Measurements from ENCODE around the gene GALNS. TPM values are rescaled to one million over a fixed set of nuclear protein-coding genes. Genes with fewer than 3 reads are reported as not detected.
A peak's percentile ranks its signal among the peaks of the same experiment; 100 is the strongest.

GALNS gene
- total and polyA plus RNA-seq, 9 donors = 9.8 to 28.5 (median 20.6) TPM

GRCh38 chr16:88810912-88811768 is 45.6 kb downstream of the GALNS start:
- 1% methylated on average over 65 of the region's 65 CpGs for WGBS (ENCODE audit: insufficient coverage)
- peaks cover 62% of the 10 kb centered on the region for H3K4me1 ChIP-seq (ENCODE audit: control insufficient read depth, insufficient read depth, low read length)
- H3K4me3 ChIP-seq (ENCODE audit: low read length) = peak overlapping the region; percentile 68
- no peaks in the 10 kb centered on the region for H3K9me3 ChIP-seq (replicated peaks; ENCODE audit: control insufficient read depth, low read depth, low read length)
- no peaks in the 10 kb centered on the region for H3K27me3 ChIP-seq (ENCODE audit: control insufficient read depth, insufficient read depth, low read length)
- H3K27ac ChIP-seq (ENCODE audit: low read length) = peak overlapping the region; percentile 90
- peak; percentile 95 for DNase-seq
- peaks cover 30% of the 10 kb centered on the region for H3K36me3 ChIP-seq (ENCODE audit: control insufficient read depth, insufficient read depth, low read length)

GRCh38 chr16:88810166-88810911 is 46.4 kb downstream of the GALNS start:
- no peaks in the 10 kb centered on the region for H3K27me3 ChIP-seq (ENCODE audit: control insufficient read depth, insufficient read depth, low read length)
- peak overlapping the region; percentile 78 for H3K27ac ChIP-seq (ENCODE audit: low read length)
- peaks cover 58% of the 10 kb centered on the region for H3K4me1 ChIP-seq (ENCODE audit: control insufficient read depth, insufficient read depth, low read length)
- H3K4me3 ChIP-seq (ENCODE audit: low read length) = peak overlapping the region; percentile 68
- no peaks in the 10 kb centered on the region for H3K9me3 ChIP-seq (replicated peaks; ENCODE audit: control insufficient read depth, low read depth, low read length)
- peak; percentile 30 for DNase-seq
- 7% methylated on average over 7 of the region's 12 CpGs for WGBS (ENCODE audit: insufficient coverage)
- H3K36me3 ChIP-seq (ENCODE audit: control insufficient read depth, insufficient read depth, low read length) = peaks cover 38% of the 10 kb centered on the region

GRCh38 chr16:88809676-88810165 is 47.0 kb downstream of the GALNS start:
- Histone ChIP-seq H3K4me1 (ENCODE audit: control insufficient read depth, insufficient read depth, low read length) (peaks cover 63% of the 10 kb centered on the region), H3K27ac (ENCODE audit: low read length) (no peak overlapping the region), H3K9me3 (replicated peaks; ENCODE audit: control insufficient read depth, low read depth, low read length) (no peaks in the 10 kb centered on the region), H3K4me3 (ENCODE audit: low read length) (no peak overlapping the region), H3K36me3 (ENCODE audit: control insufficient read depth, insufficient read depth, low read length) (peaks cover 43% of the 10 kb centered on the region), H3K27me3 (ENCODE audit: control insufficient read depth, insufficient read depth, low read length) (no peaks in the 10 kb centered on the region)
- no peak for DNase-seq
- WGBS (ENCODE audit: insufficient coverage) = no CpG with 5 or more reads among the region's 10 CpGs

- WGBS (ENCODE audit: insufficient coverage) = 82% methylated on average over 9 of the region's 10 CpGs
- H3K4me3 ChIP-seq (ENCODE audit: low read length) = no peak overlapping the region
- H3K36me3 ChIP-seq (ENCODE audit: control insufficient read depth, insufficient read depth, low read length) = peaks cover 43% of the 10 kb centered on the region
- H3K9me3 ChIP-seq (replicated peaks; ENCODE audit: control insufficient read depth, low read depth, low read length) = no peaks in the 10 kb centered on the region
- no peak overlapping the region for H3K27ac ChIP-seq (ENCODE audit: low read length)
- H3K27me3 ChIP-seq (ENCODE audit: control insufficient read depth, insufficient read depth, low read length) = no peaks in the 10 kb centered on the region
- DNase-seq = no peak
- peaks cover 69% of the 10 kb centered on the region for H3K4me1 ChIP-seq (ENCODE audit: control insufficient read depth, insufficient read depth, low read length)
These were observed 47.6 kb downstream of the GALNS start for GRCh38 chr16:88809068-88809675.

GRCh38 chr16:88807626-88808453 is 48.9 kb downstream of the GALNS start:
- peaks cover 68% of the 10 kb centered on the region for H3K4me1 ChIP-seq (ENCODE audit: control insufficient read depth, insufficient read depth, low read length)
- no peak for DNase-seq
- WGBS (ENCODE audit: insufficient coverage) = 80% methylated on average over 22 of the region's 26 CpGs

GRCh38 chr16:88807142-88807625 is 49.6 kb downstream of the GALNS start:
- Histone ChIP-seq H3K36me3 (ENCODE audit: control insufficient read depth, insufficient read depth, low read length) (peaks cover 43% of the 10 kb centered on the region), H3K4me1 (ENCODE audit: control insufficient read depth, insufficient read depth, low read length) (peaks cover 68% of the 10 kb centered on the region), H3K27ac (ENCODE audit: low read length) (peak overlapping the region; percentile 75), H3K27me3 (ENCODE audit: control insufficient read depth, insufficient read depth, low read length) (no peaks in the 10 kb centered on the region), H3K4me3 (ENCODE audit: low read length) (no peak overlapping the region), H3K9me3 (replicated peaks; ENCODE audit: control insufficient read depth, low read depth, low read length) (no peaks in the 10 kb centered on the region)
- DNase-seq = peak; percentile 83
- WGBS (ENCODE audit: insufficient coverage) = 81% methylated on average over 22 of the region's 24 CpGs

More at GRCh38 chr16:88807626-88808453, 48.9 kb downstream of the GALNS start:
- peak overlapping the region; percentile 75 for H3K27ac ChIP-seq (ENCODE audit: low read length)
- H3K4me3 ChIP-seq (ENCODE audit: low read length) = no peak overlapping the region
- H3K9me3 ChIP-seq (replicated peaks; ENCODE audit: control insufficient read depth, low read depth, low read length) = no peaks in the 10 kb centered on the region
- H3K36me3 ChIP-seq (ENCODE audit: control insufficient read depth, insufficient read depth, low read length) = peaks cover 43% of the 10 kb centered on the region
- H3K27me3 ChIP-seq (ENCODE audit: control insufficient read depth, insufficient read depth, low read length) = no peaks in the 10 kb centered on the region

- no peak overlapping the region for H3K4me3 ChIP-seq (ENCODE audit: low read length)
- H3K27ac ChIP-seq (ENCODE audit: low read length) = peak overlapping the region; percentile 75
- WGBS (ENCODE audit: insufficient coverage) = 78% methylated on average over 26 of the region's 27 CpGs
- H3K27me3 ChIP-seq (ENCODE audit: control insufficient read depth, insufficient read depth, low read length) = no peaks in the 10 kb centered on the region
- DNase-seq = peak; percentile 32
- peaks cover 43% of the 10 kb centered on the region for H3K36me3 ChIP-seq (ENCODE audit: control insufficient read depth, insufficient read depth, low read length)
- no peaks in the 10 kb centered on the region for H3K9me3 ChIP-seq (replicated peaks; ENCODE audit: control insufficient read depth, low read depth, low read length)
- H3K4me1 ChIP-seq (ENCODE audit: control insufficient read depth, insufficient read depth, low read length) = peaks cover 64% of the 10 kb centered on the region
These were observed 50.1 kb downstream of the GALNS start for GRCh38 chr16:88806491-88807111.

GRCh38 chr16:88805887-88806393 is 50.8 kb downstream of the GALNS start:
- H3K36me3 ChIP-seq (ENCODE audit: control insufficient read depth, insufficient read depth, low read length) = peaks cover 43% of the 10 kb centered on the region
- no peaks in the 10 kb centered on the region for H3K27me3 ChIP-seq (ENCODE audit: control insufficient read depth, insufficient read depth, low read length)
- 88% methylated on average over 18 of the region's 21 CpGs for WGBS (ENCODE audit: insufficient coverage)
- H3K4me1 ChIP-seq (ENCODE audit: control insufficient read depth, insufficient read depth, low read length) = peaks cover 62% of the 10 kb centered on the region
- H3K4me3 ChIP-seq (ENCODE audit: low read length) = no peak overlapping the region
- no peaks in the 10 kb centered on the region for H3K9me3 ChIP-seq (replicated peaks; ENCODE audit: control insufficient read depth, low read depth, low read length)
- no peak for DNase-seq
- no peak overlapping the region for H3K27ac ChIP-seq (ENCODE audit: low read length)

- no peak for DNase-seq
- no peaks in the 10 kb centered on the region for H3K9me3 ChIP-seq (replicated peaks; ENCODE audit: control insufficient read depth, low read depth, low read length)
- H3K27ac ChIP-seq (ENCODE audit: low read length) = no peak overlapping the region
- peaks cover 43% of the 10 kb centered on the region for H3K36me3 ChIP-seq (ENCODE audit: control insufficient read depth, insufficient read depth, low read length)
- no peak overlapping the region for H3K4me3 ChIP-seq (ENCODE audit: low read length)
- WGBS (ENCODE audit: insufficient coverage) = 88% methylated on average over 19 of the region's 22 CpGs
- no peaks in the 10 kb centered on the region for H3K27me3 ChIP-seq (ENCODE audit: control insufficient read depth, insufficient read depth, low read length)
- peaks cover 56% of the 10 kb centered on the region for H3K4me1 ChIP-seq (ENCODE audit: control insufficient read depth, insufficient read depth, low read length)
These were observed 51.4 kb downstream of the GALNS start for GRCh38 chr16:88805340-88805715.
